CD14-positive monocyte (primary cell): ENCODE results near the gene TMEM178B. TPM values are rescaled to one million over a fixed set of nuclear protein-coding genes. Genes with fewer than 3 reads are reported as not detected.

Experiments
- DNase-seq, 3 donors: peaks; one replicate each; pipeline ENCODE4 v3.0.0-alpha.2; 2011 to 2022
- H2AFZ ChIP-seq: 2 replicates; pipeline ENCODE4 v1.6.0; 2012; ENCODE audit warnings: mild to moderate bottlenecking, low read depth, low read length, inconsistent platforms; ENCODE audit not compliant: insufficient read depth, poor library complexity, severe bottlenecking
- H3K27ac ChIP-seq, 2 donors: 1 replicate in 1 of 2; 2 replicates in 1 of 2; pipeline ENCODE4 v1.5.1; 2012 to 2013; ENCODE audit warnings: low read length in 2 of 2, control low read depth in 1 of 2, inconsistent platforms in 1 of 2, low read depth in 1 of 2, mild to moderate bottlenecking in 1 of 2
- H3K27me3 ChIP-seq, 2 donors: one replicate each; pipeline versions ENCODE4 v1.6.0 to v1.6.1; 2011 to 2013; ENCODE audit warnings: low read length in 2 of 2; ENCODE audit not compliant: control insufficient read depth in 2 of 2, insufficient read depth in 2 of 2
- H3K36me3 ChIP-seq, 2 donors: replicated peaks in 1 of 2; 1 replicate in 1 of 2; 2 replicates in 1 of 2; pipeline versions ENCODE4 v1.5.1 to v1.6.1; 2012 to 2013; ENCODE audit warnings: low read length in 2 of 2, control low read depth in 1 of 2, inconsistent platforms in 1 of 2, mild to moderate bottlenecking in 1 of 2; ENCODE audit not compliant: insufficient read depth in 2 of 2, control insufficient read depth in 1 of 2
- H3K4me1 ChIP-seq, 2 donors: 1 replicate in 1 of 2; 2 replicates in 1 of 2; pipeline versions ENCODE4 v1.5.1 to v1.6.1; 2012 to 2013; ENCODE audit warnings: low read length in 2 of 2, control low read depth in 1 of 2, inconsistent platforms in 1 of 2, mild to moderate bottlenecking in 1 of 2, moderate library complexity in 1 of 2; ENCODE audit not compliant: insufficient read depth in 2 of 2, control insufficient read depth in 1 of 2
- H3K4me2 ChIP-seq: replicated peaks from 2 replicates; pipeline ENCODE3; 2012; ENCODE audit warnings: low read length, moderate library complexity, mild to moderate bottlenecking; ENCODE audit not compliant: poor library complexity, severe bottlenecking; ENCODE audit errors: extremely low read depth
- H3K4me3 ChIP-seq, 3 experiments: fragments of 200-600 bp in 1 of 3; sonication (generic) in 1 of 3; replicated peaks in 1 of 3; 1 replicate in 2 of 3; 2 replicates in 1 of 3; pipeline ENCODE4 v1.5.1; 2011 to 2013; ENCODE audit warnings: low read length in 3 of 3, mild to moderate bottlenecking in 3 of 3, control low read depth in 2 of 3, low read depth in 2 of 3, inconsistent platforms in 1 of 3, moderate library complexity in 1 of 3
- H3K79me2 ChIP-seq: 2 replicates; pipeline ENCODE4 v1.6.0; 2012; ENCODE audit warnings: mild to moderate bottlenecking, control low read depth, inconsistent platforms, low read length, moderate library complexity; ENCODE audit not compliant: insufficient read depth
- H3K9ac ChIP-seq: 2 replicates; pipeline ENCODE4 v1.6.0; 2017; ENCODE audit warnings: low read length, mild to moderate bottlenecking; ENCODE audit not compliant: insufficient read depth, poor library complexity, severe bottlenecking
- H3K9me3 ChIP-seq, 2 donors: replicated peaks in 1 of 2; 1 replicate in 1 of 2; 2 replicates in 1 of 2; pipeline versions ENCODE4 v1.5.1 to v1.6.1; 2012 to 2013; ENCODE audit warnings: low read length in 2 of 2, control low read depth in 1 of 2; ENCODE audit not compliant: control insufficient read depth in 1 of 2, insufficient read depth in 1 of 2
- H4K20me1 ChIP-seq: 2 replicates; pipeline ENCODE4 v1.6.0; 2012; ENCODE audit warnings: mild to moderate bottlenecking, low read length, control low read depth, moderate library complexity; ENCODE audit not compliant: insufficient read depth
- H3K27ac Mint-ChIP-seq, 7 donors: one replicate each; pipeline ENCODE4 v1.8.0; 2020; ENCODE audit warnings: mild to moderate bottlenecking in 7 of 7, mixed read lengths in 7 of 7, moderate library complexity in 6 of 7, inconsistent platforms in 2 of 7
- H3K27me3 Mint-ChIP-seq, 3 donors: one replicate each; pipeline ENCODE4 v1.8.0; 2021 to 2022; ENCODE audit warnings: low read depth in 3 of 3, mild to moderate bottlenecking in 3 of 3, mixed read lengths in 3 of 3, moderate library complexity in 3 of 3, inconsistent platforms in 1 of 3
- H3K36me3 Mint-ChIP-seq, 2 donors: one replicate each; pipeline ENCODE4 v1.8.0; 2020; ENCODE audit warnings: mixed read lengths in 2 of 2, inconsistent platforms in 1 of 2, mild to moderate bottlenecking in 1 of 2
- H3K4me1 Mint-ChIP-seq: one replicate; pipeline ENCODE4 v1.8.0; 2020; ENCODE audit warnings: mild to moderate bottlenecking, mixed read lengths
- H3K4me3 Mint-ChIP-seq, 2 donors: one replicate each; pipeline ENCODE4 v1.8.0; 2020; ENCODE audit warnings: mild to moderate bottlenecking in 2 of 2, mixed read lengths in 2 of 2, moderate library complexity in 1 of 2
- H3K9me3 Mint-ChIP-seq, 7 donors: one replicate each; pipeline ENCODE4 v1.8.0; 2020 to 2022; ENCODE audit warnings: mixed read lengths in 7 of 7, mild to moderate bottlenecking in 6 of 7, moderate library complexity in 6 of 7, inconsistent platforms in 2 of 7
- CTCF ChIP-seq: fragments of 200-600 bp; IDR thresholded peaks from one replicate; pipeline ENCODE4 v1.8.0; 2022; ENCODE audit warnings: antibody characterized with exemption, mild to moderate bottlenecking
- WGBS: methylation state at CpG from one replicate; pipeline ENCODE4 v1.1.5; 2013; ENCODE audit warnings: missing lambda C conversion rate; ENCODE audit not compliant: insufficient coverage; 5-methylcytosine and 5-hydroxymethylcytosine counted together
- intact Hi-C, 2 donors: fragments of 100-400 bp; cut with micrococcal nuclease; formaldehyde crosslinking; loops; one replicate each; pipeline versions ENCODE4 v1.15.0 to v1.15.1; 2023
- polyA plus RNA-seq, 3 donors: library from polyadenylated mRNA; depleted of rRNA in 1 of 3; unstranded in 2 of 3; stranded (reverse) in 1 of 3; fragments of 300-500 nt in 2 of 3; fragments of >200 nt in 1 of 3; fragmentation: Illumina TruSeq in 2 of 3; gene quantifications; 1 replicate in 2 of 3; 2 replicates in 1 of 3; pipeline ENCODE4 v1.2.3, GENCODE V29; 2012 to 2021

TMEM178B gene
- polyA plus RNA-seq, 3 donors: not detected

GRCh38 chr7:141118767-141119166 lies 44.9 kb downstream of the TMEM178B start:
- Mint-ChIP-seq H3K4me1 (no peaks in the 10 kb centered on the region), H3K9me3 (peaks cover 0 to 8% (median 4%) of the 10 kb centered on the region in 7 donors), H3K27me3 (peaks cover 5 to 8% (median 7%) of the 10 kb centered on the region in 3 donors), H3K27ac (no peak overlapping the region), H3K36me3 (no peaks in the 10 kb centered on the region), H3K4me3 (no peak overlapping the region)
- intact Hi-C loops: no loop called here
- Histone ChIP-seq H3K27me3 (peaks cover 2 to 3% of the 10 kb centered on the region in 2 donors), H4K20me1 (no peaks in the 10 kb centered on the region), H3K36me3 (no peaks in the 10 kb centered on the region), H2AFZ (no peak overlapping the region), H3K9me3 (no peaks in the 10 kb centered on the region), H3K27ac (no peak overlapping the region), H3K4me3 (no peak overlapping the region), H3K9ac (no peak overlapping the region), H3K4me2 (no peak overlapping the region), H3K4me1 (no peaks in the 10 kb centered on the region), H3K79me2 (no peaks in the 10 kb centered on the region)
- 82% methylated on average over 3 of the region's 6 CpGs for WGBS
- TF ChIP-seq CTCF: no peak
- DNase-seq: no peak

DNA sequence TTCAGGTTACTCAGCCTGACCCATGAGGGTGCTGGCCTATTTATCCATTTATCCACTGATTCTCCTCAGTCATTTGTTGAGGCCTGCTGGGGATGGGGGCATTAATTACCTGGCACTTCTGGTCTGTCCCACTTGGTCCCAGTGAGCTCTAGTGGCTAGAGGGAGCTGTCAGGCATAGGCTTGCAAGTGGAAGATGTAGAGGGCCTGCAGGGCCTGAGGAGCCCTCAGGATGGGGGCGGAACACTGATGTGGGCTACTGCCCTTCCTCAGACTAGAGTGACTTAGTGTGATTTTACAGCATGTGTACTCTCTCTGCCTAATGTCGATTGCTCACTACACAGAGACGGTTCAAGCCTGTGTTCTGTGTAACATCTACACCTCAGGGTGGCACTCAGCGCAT lies 45.3 kb downstream of the TMEM178B start:
- H3K27me3 Mint-ChIP-seq: peaks cover 5 to 8% (median 7%) of the 10 kb centered on the region in 3 donors
- no peak overlapping the region for H3K27ac Mint-ChIP-seq

More for the DNA sequence above, 45.3 kb downstream of the TMEM178B start:
- peaks cover 2 to 3% of the 10 kb centered on the region in 2 donors for H3K27me3 ChIP-seq
- no peak for TF ChIP-seq CTCF
- no peak overlapping the region for H3K4me2 ChIP-seq
- H3K4me1 Mint-ChIP-seq: no peaks in the 10 kb centered on the region
- no peak overlapping the region for H2AFZ ChIP-seq
- no peaks in the 10 kb centered on the region for H4K20me1 ChIP-seq
- H3K4me1 ChIP-seq: no peaks in the 10 kb centered on the region
- peaks cover 0 to 8% (median 4%) of the 10 kb centered on the region in 7 donors for H3K9me3 Mint-ChIP-seq
- H3K36me3 ChIP-seq: no peaks in the 10 kb centered on the region
- intact Hi-C loops: no loop called here
- no peak overlapping the region for H3K9ac ChIP-seq
- no peak overlapping the region for H3K4me3 Mint-ChIP-seq
- WGBS: 90% methylated on average over 4 of the region's 4 CpGs
- H3K4me3 ChIP-seq: no peak overlapping the region
- no peaks in the 10 kb centered on the region for H3K79me2 ChIP-seq
- no peaks in the 10 kb centered on the region for H3K36me3 Mint-ChIP-seq
- H3K27ac ChIP-seq: no peak overlapping the region
- no peaks in the 10 kb centered on the region for H3K9me3 ChIP-seq
- no peak for DNase-seq
